HEK293 (cell line): ENCODE measurements around the gene ANO9.

ENCODE experiments used
- BCL11A ChIP-seq: fragments of 450-650 bp; formaldehyde crosslinking; IDR thresholded peaks from 2 replicates; pipeline ENCODE4 v1.5.1; 2016; ENCODE audit warnings: low read depth, missing biosample characterization, missing genetic modification characterization
- REST ChIP-seq: fragments of 450-650 bp; formaldehyde crosslinking; IDR thresholded peaks from 2 replicates; pipeline ENCODE4 v1.5.1; 2016; ENCODE audit warnings: missing biosample characterization, missing genetic modification characterization
- TF ChIP-seq, protein P1 (sequence below): fragments of 450-650 bp; formaldehyde crosslinking; IDR thresholded peaks from 2 replicates; pipeline ENCODE4 v1.5.1; 2016; ENCODE audit warnings: missing biosample characterization, missing genetic modification characterization

DNA sequence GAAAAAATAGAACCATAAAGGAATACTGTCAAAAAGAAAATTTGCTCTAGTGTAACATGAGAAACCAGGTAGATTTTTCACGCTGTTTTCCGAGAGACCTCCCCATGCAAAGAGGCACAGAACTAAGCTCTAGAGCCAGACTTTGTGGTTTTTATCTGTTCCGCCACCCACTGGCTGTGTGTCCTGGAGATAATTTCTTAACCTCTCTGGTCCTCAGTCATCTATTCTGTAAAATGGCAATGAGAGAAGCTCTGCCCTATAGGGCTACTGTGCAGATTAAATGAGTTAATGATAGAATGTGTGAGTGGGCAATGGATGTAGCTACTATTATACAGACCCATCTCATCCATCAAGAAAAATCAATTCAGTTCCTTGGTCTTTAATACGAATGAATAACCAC lies 17.6 kb downstream of the ANO9 start:
- TF ChIP-seq, protein P1, sequence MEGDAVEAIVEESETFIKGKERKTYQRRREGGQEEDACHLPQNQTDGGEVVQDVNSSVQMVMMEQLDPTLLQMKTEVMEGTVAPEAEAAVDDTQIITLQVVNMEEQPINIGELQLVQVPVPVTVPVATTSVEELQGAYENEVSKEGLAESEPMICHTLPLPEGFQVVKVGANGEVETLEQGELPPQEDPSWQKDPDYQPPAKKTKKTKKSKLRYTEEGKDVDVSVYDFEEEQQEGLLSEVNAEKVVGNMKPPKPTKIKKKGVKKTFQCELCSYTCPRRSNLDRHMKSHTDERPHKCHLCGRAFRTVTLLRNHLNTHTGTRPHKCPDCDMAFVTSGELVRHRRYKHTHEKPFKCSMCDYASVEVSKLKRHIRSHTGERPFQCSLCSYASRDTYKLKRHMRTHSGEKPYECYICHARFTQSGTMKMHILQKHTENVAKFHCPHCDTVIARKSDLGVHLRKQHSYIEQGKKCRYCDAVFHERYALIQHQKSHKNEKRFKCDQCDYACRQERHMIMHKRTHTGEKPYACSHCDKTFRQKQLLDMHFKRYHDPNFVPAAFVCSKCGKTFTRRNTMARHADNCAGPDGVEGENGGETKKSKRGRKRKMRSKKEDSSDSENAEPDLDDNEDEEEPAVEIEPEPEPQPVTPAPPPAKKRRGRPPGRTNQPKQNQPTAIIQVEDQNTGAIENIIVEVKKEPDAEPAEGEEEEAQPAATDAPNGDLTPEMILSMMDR (tag by site-specific recombination): no peak
- TF ChIP-seq REST (tag by site-specific recombination): no peak
- no peak for TF ChIP-seq BCL11A (tag by site-specific recombination)
